Activated gamma-delta T cell treated with Interleukin-2 at 50 U/mL for 16 hours (primary cell): ENCODE data around the gene LRTM2.

Experiments
- DNase-seq: peaks from one replicate; pipeline ENCODE4 v3.0.0-alpha.2; 2020

The LRTM2 gene

GRCh38 chr12:1820191-1820895, at the start of gene LRTM2:
TSS of gene LRTM2 (plus strand) at chr12:1820565. CDS start at chr12:1828149, 7,584 bp downstream.
- DNase-seq = no peak

GRCh38 chr12:1773937-1774655, 46.3 kb upstream of the LRTM2 start:
- DNase-seq = no peak

GRCh38 chr12:1776170-1776921, 44.0 kb upstream of the LRTM2 start:
- no peak for DNase-seq

- no peak for DNase-seq
These were observed 42.6 kb upstream of the LRTM2 start for GRCh38 chr12:1777798-1778197.

GRCh38 chr12:1778911-1779310, 41.5 kb upstream of the LRTM2 start:
- no peak for DNase-seq

- DNase-seq = no peak
These were observed 40.6 kb upstream of the LRTM2 start for GRCh38 chr12:1779783-1780182.

GRCh38 chr12:1781772-1782171, 38.6 kb upstream of the LRTM2 start:
- no peak for DNase-seq

GRCh38 chr12:1782215-1782614, 38.1 kb upstream of the LRTM2 start:
- no peak for DNase-seq

- DNase-seq = no peak
These were observed 32.7 kb upstream of the LRTM2 start for GRCh38 chr12:1787714-1788113.

- no peak for DNase-seq
These were observed 29.9 kb upstream of the LRTM2 start for GRCh38 chr12:1790444-1790843.

GRCh38 chr12:1791104-1791841, 29.1 kb upstream of the LRTM2 start:
- peak; percentile 61 for DNase-seq

- no peak for DNase-seq
These were observed 28.0 kb upstream of the LRTM2 start for GRCh38 chr12:1792406-1792805.

GRCh38 chr12:1793426-1794210, 26.7 kb upstream of the LRTM2 start:
- no peak for DNase-seq

- no peak for DNase-seq
These were observed 25.8 kb upstream of the LRTM2 start for GRCh38 chr12:1794440-1795090.

- DNase-seq = no peak
These were observed 25.1 kb upstream of the LRTM2 start for GRCh38 chr12:1795221-1795784.

GRCh38 chr12:1795785-1796514, 24.4 kb upstream of the LRTM2 start:
- DNase-seq = peak; percentile 90

GRCh38 chr12:1796515-1797010, 23.8 kb upstream of the LRTM2 start:
- peak; percentile 39 for DNase-seq

GRCh38 chr12:1797011-1797901, 23.1 kb upstream of the LRTM2 start:
- DNase-seq = peak; percentile 45

- DNase-seq = no peak
These were observed 22.2 kb upstream of the LRTM2 start for GRCh38 chr12:1797991-1798640.
